ENCODE data around the gene MAST3.

The MAST3 gene

DNA sequence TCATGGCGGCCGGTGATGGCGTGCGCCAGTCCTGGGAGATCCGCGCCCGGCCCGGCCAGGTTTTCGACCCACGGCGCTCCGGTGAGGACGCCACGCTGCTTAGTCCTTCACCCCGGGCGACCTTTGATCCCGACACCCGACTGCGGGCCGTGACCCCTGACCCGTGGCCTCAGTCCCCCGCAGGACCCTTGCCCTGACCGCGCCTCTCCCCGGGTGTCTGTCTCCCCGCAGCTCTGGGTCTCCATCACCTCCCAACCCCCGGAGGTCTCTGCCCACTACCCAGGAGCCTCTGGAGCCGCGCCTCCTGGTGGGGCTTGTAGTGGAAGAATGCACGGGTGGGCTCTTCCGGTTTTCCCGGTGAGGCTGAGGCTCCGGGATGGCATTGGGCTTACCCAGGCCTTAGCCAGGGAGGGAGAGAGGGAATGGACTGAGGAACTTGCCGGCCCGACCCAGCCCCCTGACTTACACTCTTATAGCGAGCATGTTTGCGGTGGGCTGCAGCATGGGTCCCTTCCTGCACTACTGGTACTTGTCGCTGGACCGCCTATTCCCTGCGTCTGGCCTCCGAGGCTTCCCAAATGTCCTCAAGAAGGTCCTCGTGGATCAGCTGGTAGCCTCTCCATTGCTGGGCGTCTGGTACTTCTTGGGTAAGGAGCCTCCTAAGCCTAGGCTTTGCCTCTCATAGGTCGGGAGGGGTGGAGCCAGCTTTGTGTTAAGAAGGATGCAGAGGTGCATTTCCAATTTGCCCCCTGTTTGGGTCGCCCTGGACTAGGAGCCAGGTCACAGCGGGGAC is 96.0 kb downstream of the MAST3 start:
- DNase-seq, result peak; percentile 52

DNA sequence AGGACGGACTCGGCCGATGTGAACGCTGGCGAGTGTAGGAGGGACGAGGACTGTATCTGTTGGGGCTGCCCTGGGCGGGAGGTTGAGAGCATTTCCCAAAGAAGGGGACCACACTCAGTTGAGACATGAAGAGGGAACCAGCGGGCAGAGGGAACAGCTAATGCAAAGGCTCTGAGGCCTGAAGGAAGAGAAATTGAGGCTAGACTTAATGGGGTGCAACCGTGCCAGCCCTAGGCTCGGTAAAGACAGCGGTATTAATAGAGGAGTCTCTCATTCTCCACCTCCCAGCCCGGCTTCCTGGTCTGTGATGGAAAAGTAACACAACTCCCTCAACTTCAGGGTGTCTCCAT is 96.6 kb downstream of the MAST3 start:
- DNase-seq, result no peak

DNA sequence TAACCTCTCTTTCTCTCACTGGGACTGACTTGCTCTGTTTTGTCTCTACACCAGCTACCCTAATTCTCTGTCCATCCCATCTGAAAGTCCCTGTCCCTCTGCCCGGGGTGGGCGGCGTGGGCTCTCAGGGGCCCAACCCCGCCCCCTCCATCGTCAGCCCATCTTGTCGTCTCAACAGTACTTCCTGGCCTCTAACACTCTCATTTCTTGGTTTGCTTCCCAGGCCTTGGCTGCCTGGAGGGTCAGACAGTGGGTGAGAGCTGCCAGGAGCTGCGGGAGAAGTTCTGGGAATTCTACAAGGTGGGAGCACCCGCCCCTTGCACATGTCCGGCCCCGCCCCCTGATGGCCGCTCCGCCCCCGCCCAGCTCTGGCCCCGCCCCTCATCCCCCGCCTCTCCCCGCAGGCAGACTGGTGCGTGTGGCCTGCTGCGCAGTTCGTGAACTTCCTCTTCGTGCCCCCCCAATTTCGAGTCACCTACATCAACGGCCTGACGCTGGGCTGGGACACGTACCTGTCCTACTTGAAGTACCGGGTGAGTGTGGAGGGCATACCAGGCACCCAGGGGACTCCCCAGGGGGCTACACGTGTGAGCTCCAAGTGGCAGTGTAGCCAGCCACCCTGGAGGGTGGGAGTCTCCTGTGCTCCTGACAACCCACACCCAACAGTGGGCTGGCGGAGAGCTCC is 97.1 kb downstream of the MAST3 start:
- DNase-seq, result peak; percentile 61

DNA sequence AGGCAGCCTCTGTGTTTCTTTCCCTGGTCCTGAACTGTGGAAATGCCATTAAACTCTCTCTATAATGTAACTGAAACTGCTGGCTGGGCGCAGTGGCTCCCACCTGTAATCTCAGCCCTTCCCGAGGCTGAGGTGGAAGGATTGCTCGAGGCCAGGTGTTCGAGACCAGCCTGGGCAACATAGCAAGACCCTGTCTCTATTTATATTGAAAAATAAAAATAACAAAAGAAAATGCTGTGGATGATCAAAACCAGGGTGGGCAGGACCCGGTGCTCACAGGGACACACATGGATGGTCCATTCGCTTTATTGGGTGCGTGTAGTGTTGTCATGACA is 98.9 kb downstream of the MAST3 start:
- no peak for DNase-seq

DNA sequence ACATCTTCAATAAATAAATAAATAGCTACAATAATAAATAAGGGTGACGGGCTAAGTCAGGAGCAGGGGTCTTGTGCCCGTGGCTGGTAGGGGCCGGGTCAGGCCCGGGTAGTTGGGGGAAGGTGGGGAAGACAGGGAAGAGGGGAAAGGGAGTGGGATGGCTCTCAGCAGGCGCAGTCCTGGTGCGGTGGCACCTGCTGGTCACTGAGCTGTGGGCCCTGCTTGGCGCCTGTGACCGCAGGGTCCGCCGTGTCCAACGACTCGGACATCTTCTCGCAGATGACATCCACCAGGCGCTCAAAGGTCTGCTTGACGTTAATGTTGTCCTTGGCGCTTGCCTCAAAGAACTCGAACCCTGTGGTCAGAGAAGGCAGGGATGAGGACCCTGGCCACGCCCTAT is 99.7 kb downstream of the MAST3 start:
- DNase-seq, result no peak

DNA sequence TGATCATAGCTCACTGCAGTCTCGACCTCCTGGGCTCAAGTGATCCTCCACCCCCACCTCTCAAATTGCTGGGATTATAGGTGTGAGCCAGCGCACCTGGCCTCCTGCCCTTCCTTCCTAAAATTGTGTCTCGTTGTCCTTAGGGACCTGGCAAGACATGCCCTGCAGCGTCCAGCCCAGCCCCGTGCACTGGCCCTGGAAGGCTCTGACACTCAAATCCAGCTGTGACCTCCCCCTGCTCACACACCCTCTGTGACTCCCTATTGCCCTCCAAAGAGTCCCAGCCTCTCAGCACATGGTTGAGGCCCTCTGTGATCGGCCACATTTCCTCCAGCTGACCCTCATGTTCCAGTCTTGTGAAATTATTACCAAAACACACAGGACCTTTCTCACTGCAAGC is 100.4 kb downstream of the MAST3 start:
- DNase-seq, result no peak

DNA sequence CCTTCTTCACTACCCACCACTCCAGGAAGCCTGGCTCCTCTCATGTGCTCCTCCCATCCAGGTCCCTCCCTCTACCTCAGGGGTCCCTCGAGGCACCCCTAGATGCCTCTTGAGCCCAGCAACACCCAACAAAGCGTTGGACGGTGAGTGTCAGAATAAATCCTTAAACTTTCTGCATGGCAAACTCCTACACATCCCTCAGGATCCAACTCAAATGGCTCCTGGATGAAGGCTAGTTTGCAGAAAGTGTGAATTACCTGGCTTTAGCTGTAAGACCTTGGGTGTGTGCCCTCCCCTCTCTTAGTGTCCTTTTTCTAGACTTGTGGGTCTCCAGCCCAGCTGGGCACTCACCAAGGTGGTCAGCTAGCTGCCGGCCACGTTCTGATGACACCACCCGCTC is 100.8 kb downstream of the MAST3 start:
- no peak for DNase-seq

Measured in hematopoietic multipotent progenitor cell treated with erythropoietin and hydrocortisone succinate and interleukin-3 and kit ligand, for 6 days (in vitro differentiated cells).